C4-2B (cell line): ENCODE results near the gene CDA.
"Not testable (repeated sequence)": the region's sequence is repeated elsewhere in the genome, so short reads cannot be mapped to it uniquely, and the experiment has no call there.

ENCODE experiments used
- H3K27ac ChIP-seq: fragments of 450-650 bp; 2 replicates; pipeline ENCODE4 v1.5.1; 2017
- CTCF ChIP-seq: fragments of 450-650 bp; conservative IDR thresholded peaks from 2 replicates; pipeline ENCODE4 v1.5.1; 2017; ENCODE audit warnings: mild to moderate bottlenecking
- ZFX ChIP-seq: fragments of 450-650 bp; IDR thresholded peaks from 2 replicates; pipeline ENCODE4 v1.6.1; 2017

Gene CDA

DNA sequence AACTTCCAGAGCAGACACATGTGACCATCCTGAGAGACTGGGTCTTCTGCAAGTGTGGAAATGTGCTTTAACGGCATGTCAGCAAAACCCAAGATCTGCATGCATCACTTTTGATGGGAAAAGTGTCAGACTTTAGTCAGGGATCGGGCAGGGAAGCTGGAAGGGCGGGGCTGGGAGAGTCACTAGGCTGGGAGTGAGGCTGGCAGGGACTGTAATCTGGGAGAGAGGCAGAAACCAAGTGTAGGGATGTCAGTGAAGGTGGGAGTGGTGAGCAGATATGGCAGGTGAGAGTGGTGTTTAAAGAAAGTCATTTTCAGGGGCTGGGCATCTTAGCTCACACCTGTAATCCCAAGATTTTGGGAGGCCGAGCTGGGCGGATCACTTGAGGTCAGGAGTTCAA lies 11.3 kb downstream of the CDA start:
- TF ChIP-seq CTCF (no peak), ZFX (no peak)
- H3K27ac ChIP-seq, result no peak overlapping the region

DNA sequence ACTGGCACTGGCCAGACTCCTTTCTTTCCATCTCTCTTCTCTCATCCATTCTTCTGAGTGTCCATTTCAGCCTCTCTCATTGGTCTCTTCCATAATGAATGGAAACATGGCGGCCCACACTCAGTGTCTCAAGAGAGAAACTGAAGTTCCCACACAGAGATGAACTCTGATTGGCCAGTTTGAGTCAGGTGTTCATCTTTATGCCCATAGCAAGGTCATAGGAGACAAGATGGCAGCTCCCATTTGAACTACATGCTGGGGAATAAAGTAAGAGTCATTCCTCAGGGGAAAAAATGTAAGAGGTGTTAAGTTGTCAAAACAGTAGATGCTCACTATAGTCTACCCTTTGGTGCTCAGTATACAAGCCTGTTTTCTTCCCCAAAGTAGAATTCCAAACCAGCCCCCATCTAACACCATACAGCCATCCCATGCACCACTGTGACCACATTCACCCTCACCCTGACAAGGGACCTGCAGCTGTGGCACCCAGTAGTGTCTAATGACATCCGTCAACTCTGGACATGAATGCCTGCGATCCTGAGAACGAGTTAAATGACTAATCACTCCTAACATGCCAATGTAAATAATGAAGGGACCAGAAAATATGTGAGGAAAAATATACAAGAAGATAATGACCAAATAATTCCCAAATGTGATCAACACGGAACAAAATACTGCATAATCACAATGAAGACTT lies 12.4 kb downstream of the CDA start:
- no peak for TF ChIP-seq CTCF
- no peak for TF ChIP-seq ZFX
- no peak overlapping the region for H3K27ac ChIP-seq

- no peak overlapping the region for H3K27ac ChIP-seq
- no peak for TF ChIP-seq CTCF
- no peak for TF ChIP-seq ZFX
Observed at GRCh38 chr1:20602851-20603450, 14.1 kb downstream of the CDA start.

GRCh38 chr1:20603504-20604464 lies 14.9 kb downstream of the CDA start:
- no peak overlapping the region for H3K27ac ChIP-seq
- TF ChIP-seq ZFX (no peak), CTCF (no peak)

DNA sequence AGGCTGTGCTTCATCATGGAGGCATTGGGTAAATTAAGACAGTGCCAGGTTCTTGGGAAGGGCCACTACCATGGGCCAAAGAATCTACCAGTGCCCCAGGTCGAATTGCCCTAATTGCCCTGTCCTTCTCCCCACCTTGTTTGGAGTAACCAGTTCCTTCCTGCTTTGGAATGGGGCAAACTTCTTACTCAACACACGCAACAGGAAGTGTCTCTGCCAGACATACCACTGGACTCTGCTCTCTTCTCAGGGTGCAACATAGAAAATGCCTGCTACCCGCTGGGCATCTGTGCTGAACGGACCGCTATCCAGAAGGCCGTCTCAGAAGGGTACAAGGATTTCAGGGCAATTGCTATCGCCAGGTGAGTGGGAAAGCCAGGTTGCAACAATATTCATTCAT lies 15.8 kb downstream of the CDA start:
- no peak for TF ChIP-seq ZFX
- no peak for TF ChIP-seq CTCF
- no peak overlapping the region for H3K27ac ChIP-seq

DNA sequence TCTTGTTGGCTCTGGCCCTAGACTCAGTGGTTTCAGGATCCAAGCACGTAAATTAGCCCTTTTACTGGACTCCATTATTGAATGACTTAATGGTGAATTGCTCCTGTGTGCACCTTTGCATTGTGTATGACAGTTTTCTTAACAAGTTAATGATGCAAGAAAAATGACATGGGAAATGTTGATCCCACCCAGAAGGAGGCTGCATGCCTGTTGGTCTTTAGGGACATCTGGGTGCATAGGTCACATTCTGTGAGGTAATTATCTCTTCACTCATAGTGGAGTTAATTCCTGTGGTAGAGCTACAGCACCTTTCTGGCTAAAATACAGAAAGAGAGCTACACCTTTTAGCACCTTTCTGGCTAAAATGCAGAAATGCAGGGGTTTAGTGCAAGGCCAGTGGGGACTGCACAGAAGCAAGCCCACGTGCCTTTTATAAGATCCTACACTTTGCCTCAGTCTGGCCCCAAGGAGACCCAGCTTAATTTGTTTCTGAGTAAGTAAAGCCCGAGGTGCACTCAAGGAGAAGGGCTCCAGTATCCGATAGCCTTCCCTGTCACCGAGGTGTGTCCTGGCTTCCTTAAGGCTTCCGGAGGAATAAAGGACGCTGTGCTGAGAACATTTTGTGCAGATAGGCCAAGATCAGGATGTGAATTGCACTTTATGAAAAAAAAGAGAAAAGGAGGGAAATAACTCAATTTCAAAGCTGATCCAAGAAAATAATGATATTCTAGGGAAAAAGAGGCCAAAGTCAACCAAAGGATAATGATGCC lies 18.1 kb downstream of the CDA start:
- H3K27ac ChIP-seq, result not testable (repeated sequence)

DNA sequence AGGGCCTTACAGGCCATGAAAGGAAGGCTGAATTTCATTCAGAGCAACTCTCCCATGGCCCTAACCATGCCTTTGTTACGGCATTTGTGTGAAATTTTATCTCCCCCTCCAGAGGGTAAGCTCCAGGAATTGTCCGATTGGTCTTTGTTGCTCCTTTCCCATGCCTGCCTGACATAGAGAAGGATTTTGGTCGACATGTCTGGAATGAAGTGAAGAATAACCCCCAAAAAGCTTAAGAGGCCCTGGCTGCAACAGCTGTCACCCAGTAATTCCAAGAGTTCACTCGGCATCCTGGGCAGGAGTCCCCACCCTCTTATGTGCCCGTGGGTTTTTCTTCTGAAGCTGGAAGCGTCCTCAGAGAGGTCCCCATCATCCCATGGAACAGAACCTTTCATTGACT lies 20.6 kb downstream of the CDA start:
- TF ChIP-seq CTCF (no peak), ZFX (no peak)
- no peak overlapping the region for H3K27ac ChIP-seq
